GM23338 (cell line): ENCODE measurements around the gene ZNF398.

Experiments
- ZNF331 ChIP-seq: fragments of 250-450 bp; sonication (Bioruptor Pico); IDR thresholded peaks from 2 replicates; pipeline ENCODE4 v1.5.0; 2020; ENCODE audit warnings: low read depth, mild to moderate bottlenecking, moderate library complexity
- TF ChIP-seq, protein P1 (sequence below), 2 experiments: fragments of 200-600 bp in 1 of 2; sonication (generic) in 1 of 2; conservative IDR thresholded peaks; 2 replicates each; pipeline versions ENCODE4 v1.5.1 to v1.6.1; 2016 to 2017; ENCODE audit warnings: antibody characterized with exemption in 2 of 2, low read depth in 2 of 2, mild to moderate bottlenecking in 2 of 2, moderate library complexity in 1 of 2

DNA sequence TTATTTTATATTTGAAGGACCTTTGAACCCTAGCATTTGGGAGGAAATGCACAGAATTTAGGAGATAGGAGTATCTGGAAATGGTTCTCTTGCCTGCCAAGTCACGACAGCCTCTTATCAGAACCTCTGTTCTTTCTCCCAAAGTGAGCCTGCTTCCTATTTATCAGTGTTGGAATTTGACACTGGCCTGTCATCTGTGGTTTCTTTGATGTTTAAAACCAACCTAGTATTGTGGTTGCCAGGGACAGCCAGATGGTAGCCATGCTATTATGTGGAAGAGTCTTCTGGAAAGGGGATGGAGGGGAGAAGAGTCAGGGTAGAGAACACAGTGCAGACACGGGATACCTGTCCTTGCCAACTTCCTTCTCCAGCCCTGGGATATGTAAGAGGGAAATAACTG is 69.1 kb downstream of the ZNF398 start:
- TF ChIP-seq, protein P1, sequence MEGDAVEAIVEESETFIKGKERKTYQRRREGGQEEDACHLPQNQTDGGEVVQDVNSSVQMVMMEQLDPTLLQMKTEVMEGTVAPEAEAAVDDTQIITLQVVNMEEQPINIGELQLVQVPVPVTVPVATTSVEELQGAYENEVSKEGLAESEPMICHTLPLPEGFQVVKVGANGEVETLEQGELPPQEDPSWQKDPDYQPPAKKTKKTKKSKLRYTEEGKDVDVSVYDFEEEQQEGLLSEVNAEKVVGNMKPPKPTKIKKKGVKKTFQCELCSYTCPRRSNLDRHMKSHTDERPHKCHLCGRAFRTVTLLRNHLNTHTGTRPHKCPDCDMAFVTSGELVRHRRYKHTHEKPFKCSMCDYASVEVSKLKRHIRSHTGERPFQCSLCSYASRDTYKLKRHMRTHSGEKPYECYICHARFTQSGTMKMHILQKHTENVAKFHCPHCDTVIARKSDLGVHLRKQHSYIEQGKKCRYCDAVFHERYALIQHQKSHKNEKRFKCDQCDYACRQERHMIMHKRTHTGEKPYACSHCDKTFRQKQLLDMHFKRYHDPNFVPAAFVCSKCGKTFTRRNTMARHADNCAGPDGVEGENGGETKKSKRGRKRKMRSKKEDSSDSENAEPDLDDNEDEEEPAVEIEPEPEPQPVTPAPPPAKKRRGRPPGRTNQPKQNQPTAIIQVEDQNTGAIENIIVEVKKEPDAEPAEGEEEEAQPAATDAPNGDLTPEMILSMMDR (conservative IDR thresholded peaks at IDR 0.05; ENCODE audit: low read depth in 2 of 2) = no peak
- TF ChIP-seq ZNF331 (CRISPR knock-in tag) = no peak
